ENCODE data around the gene MPST.

MPST gene

DNA sequence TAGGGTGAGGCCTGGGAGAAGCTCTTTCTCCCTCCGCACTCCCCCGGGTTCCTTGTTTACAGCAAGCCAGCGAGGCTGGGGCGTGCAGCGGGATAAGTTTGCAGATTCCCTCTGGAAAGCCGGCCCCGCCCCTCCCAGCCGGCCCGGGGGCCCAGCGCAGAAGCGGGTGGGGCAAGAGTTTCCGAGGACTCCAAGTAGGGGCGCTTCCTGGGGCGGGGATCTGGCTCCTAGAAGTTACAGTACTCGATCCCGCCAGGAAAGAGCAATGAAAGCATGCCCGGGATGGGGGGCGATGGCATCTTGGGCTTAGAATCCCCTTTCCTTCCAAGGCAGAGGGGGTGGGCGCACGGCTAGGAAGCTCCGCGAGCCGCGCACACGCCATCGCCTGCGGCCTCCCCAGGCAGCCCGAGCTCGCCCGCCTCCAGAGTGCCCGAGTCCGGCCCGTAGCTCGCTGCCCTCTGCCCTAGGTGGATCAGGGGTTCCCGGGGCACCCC lies 680 bp upstream of the MPST start:
- Histone ChIP-seq H3K4me3 (ENCODE audit: low read length) (peak overlapping the region; percentile 82), H3K36me3 (ENCODE audit: control insufficient read depth, insufficient read depth, low read length) (peaks cover 3% of the 10 kb centered on the region), H3K9ac (ENCODE audit: low read length) (peak overlapping the region; percentile 61), H3K27me3 (ENCODE audit: control insufficient read depth, insufficient read depth, low read length) (no peaks in the 10 kb centered on the region), H3K4me1 (ENCODE audit: control insufficient read depth, insufficient read depth, low read length) (peaks cover 9% of the 10 kb centered on the region), H3K27ac (ENCODE audit: low read depth, low read length) (peak overlapping the region; percentile 58)

DNA sequence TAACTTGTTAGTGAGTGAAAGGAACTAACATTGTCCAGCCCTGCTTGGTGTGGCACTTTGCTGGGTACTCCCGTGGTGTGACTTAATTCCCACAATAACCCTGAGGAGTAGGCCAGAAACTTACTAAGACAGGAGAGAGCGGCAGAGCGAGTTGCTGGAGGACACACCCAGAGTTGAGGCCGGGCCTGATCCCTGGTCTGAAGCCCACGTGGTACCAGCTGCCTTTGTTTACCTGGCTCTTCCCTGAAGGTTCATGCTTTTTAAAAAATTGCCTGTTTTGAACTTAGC lies 594 bp downstream of the MPST start:
- Histone ChIP-seq H3K4me1 (ENCODE audit: control insufficient read depth, insufficient read depth, low read length) (peaks cover 9% of the 10 kb centered on the region), H3K36me3 (ENCODE audit: control insufficient read depth, insufficient read depth, low read length) (peaks cover 3% of the 10 kb centered on the region), H3K4me3 (ENCODE audit: low read length) (peak overlapping the region; percentile 86), H3K27ac (ENCODE audit: low read depth, low read length) (peak overlapping the region; percentile 77), H3K9ac (ENCODE audit: low read length) (peak overlapping the region; percentile 45), H3K27me3 (ENCODE audit: control insufficient read depth, insufficient read depth, low read length) (no peaks in the 10 kb centered on the region)

DNA sequence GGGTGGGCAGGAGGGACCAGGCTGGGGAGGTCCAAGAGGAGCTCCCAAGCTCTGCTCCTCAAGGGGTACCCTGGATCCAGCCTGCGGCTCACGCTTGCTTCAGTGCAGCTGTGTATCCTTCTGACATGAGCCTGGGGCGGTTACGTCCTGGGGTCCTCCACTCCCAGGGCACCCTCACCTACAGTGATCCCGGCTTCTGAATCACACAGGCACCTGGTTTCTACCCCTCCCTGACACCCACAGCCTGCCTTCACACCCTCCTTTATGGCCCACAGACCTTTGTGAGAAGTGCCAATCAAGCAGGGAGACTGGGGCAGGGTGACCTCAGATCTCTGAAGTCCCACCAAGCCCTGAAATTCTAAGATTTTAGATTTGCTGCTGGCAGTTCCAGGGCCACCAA lies 1.5 kb downstream of the MPST start:
- no peaks in the 10 kb centered on the region for H3K27me3 ChIP-seq (ENCODE audit: control insufficient read depth, insufficient read depth, low read length)
- H3K4me3 ChIP-seq (ENCODE audit: low read length), result no peak overlapping the region
- H3K9ac ChIP-seq (ENCODE audit: low read length), result no peak overlapping the region
- H3K27ac ChIP-seq (ENCODE audit: low read depth, low read length), result no peak overlapping the region
- H3K4me1 ChIP-seq (ENCODE audit: control insufficient read depth, insufficient read depth, low read length), result peaks cover 9% of the 10 kb centered on the region
- H3K36me3 ChIP-seq (ENCODE audit: control insufficient read depth, insufficient read depth, low read length), result peaks cover 5% of the 10 kb centered on the region

DNA sequence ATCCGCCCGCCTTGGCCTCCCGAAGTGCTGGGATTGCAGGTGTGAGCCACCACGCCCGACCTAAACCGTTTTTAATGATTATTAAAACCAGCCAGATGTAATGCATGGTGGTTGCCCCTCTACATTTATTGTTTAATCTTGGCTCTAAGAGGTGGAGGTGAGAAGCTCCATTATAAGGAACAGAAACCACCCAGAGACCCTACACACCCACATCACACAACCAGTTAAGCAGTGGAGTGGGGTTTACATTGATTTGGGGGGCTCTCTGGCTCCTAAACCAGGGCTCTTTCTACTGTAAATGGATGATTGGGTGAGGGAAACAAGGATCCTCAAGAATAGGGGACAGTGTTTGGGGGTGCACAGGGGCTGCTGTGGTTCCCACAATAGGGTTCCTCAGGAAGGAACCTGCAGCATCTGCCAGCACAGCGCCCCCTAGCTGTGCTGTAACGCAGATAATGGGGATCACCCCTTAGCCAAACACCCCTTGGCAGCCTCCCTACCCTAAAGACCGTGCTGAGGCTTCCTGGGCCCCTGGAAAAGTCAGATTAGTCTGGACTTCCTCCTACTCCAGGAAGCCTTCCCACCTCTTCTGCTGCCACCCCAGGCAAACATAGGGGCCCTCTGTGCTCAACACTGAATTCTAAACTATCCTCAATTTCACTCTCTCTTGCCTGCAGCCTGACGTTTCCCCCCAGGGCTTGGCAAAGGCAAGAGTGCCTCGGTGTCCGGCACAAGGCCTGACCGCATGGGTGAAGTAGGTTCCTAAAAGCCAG lies 2.4 kb downstream of the MPST start:
- no peaks in the 10 kb centered on the region for H3K27me3 ChIP-seq (ENCODE audit: control insufficient read depth, insufficient read depth, low read length)
- no peak overlapping the region for H3K27ac ChIP-seq (ENCODE audit: low read depth, low read length)
- no peak overlapping the region for H3K4me3 ChIP-seq (ENCODE audit: low read length)
- peaks cover 11% of the 10 kb centered on the region for H3K36me3 ChIP-seq (ENCODE audit: control insufficient read depth, insufficient read depth, low read length)
- peaks cover 9% of the 10 kb centered on the region for H3K4me1 ChIP-seq (ENCODE audit: control insufficient read depth, insufficient read depth, low read length)
- H3K9ac ChIP-seq (ENCODE audit: low read length), result no peak overlapping the region

DNA sequence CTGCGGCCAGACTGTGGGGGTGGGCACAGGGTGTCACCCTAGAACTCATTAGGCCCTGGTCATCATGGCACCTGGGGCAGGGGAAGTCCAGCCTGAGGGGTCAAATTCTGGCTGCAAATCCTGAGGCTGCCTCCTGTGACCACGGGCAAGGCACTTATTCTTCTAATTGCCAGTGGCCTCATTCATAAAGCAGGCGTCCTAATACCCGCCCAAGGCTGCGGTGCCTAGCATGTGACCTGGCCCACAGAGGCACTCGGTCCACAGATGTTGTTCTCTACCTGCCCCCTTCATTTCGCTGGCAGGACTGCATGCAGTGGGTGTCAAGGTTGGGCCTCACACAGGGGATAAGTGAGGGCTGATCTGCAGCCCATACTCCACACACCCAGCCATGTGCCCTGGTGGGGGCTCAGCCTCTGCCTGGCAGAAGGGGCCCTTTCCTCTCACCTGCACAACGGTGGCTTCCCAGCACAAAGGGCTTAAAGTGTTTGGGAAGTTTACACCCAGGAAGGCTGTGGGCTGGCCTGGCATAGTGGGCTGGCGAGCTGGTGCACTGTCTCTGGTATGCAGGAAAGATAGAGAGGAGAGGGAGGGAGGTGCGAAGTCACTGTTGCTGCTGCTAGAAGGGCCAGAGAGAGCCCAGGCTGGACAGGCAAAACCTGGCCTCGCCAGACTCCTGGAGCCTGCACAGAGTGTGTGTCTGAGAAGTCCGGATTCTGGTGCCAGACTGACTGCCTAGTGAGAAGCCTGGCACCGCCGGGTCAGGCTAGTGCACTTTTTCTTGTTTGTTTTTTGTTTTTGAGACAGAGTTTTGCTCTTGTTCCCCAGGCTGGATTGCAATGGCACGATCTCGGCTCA lies 3.2 kb downstream of the MPST start:
- H3K9ac ChIP-seq (ENCODE audit: low read length), result no peak overlapping the region
- peaks cover 15% of the 10 kb centered on the region for H3K36me3 ChIP-seq (ENCODE audit: control insufficient read depth, insufficient read depth, low read length)
- H3K27me3 ChIP-seq (ENCODE audit: control insufficient read depth, insufficient read depth, low read length), result no peaks in the 10 kb centered on the region
- no peak overlapping the region for H3K4me3 ChIP-seq (ENCODE audit: low read length)
- peaks cover 9% of the 10 kb centered on the region for H3K4me1 ChIP-seq (ENCODE audit: control insufficient read depth, insufficient read depth, low read length)
- H3K27ac ChIP-seq (ENCODE audit: low read depth, low read length), result no peak overlapping the region

DNA sequence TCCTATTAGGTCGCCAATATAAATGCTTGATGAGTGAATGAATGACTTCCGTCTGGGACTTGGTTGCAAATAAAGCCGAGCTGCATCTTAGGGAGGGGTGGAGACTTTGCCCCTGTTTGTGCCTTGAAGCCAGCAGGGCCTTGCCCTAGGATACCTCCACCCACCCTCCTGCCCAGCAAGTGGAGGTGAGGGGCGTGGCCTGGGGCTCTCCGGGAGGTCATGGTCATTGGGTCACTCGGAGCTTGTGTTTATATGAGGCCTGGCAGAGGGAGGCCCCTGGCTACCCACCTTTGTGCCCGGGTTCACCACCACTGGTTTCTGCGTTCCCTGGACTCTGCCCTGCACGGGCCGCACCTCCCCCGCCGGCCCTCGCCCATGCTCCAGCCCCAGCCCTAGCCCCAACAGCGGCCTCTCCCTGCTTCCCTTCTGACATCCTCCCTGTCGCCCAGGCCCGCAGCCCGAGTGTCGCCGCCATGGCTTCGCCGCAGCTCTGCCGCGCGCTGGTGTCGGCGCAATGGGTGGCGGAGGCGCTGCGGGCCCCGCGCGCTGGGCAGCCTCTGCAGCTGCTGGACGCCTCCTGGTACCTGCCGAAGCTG lies 4.3 kb downstream of the MPST start:
- no peaks in the 10 kb centered on the region for H3K27me3 ChIP-seq (ENCODE audit: control insufficient read depth, insufficient read depth, low read length)

DNA sequence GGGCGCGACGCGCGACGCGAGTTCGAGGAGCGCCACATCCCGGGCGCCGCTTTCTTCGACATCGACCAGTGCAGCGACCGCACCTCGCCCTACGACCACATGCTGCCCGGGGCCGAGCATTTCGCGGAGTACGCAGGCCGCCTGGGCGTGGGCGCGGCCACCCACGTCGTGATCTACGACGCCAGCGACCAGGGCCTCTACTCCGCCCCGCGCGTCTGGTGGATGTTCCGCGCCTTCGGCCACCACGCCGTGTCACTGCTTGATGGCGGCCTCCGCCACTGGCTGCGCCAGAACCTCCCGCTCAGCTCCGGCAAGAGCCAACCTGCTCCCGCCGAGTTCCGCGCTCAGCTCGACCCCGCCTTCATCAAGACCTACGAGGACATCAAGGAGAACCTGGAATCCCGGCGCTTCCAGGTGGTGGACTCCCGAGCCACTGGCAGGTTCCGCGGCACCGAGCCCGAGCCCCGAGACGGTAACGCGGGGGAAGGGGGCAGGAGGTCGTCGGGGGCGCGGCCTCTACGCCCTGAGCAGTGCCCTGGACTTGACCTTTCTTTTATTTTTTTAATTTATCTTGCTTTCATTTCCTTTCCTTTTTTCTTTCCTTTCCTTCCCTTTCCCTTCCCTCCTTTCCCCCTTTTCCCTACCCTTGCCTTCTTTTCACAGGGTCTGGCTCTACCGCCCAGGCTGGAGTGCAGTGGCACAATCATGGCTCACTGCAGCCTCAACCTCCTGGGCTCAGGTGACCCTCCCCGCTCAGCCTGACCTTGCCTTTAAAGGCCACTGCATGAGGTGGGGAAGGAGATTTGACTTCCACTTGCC lies 5.0 kb downstream of the MPST start:
- Histone ChIP-seq H3K4me3 (ENCODE audit: low read length) (no peak overlapping the region), H3K36me3 (ENCODE audit: control insufficient read depth, insufficient read depth, low read length) (peaks cover 18% of the 10 kb centered on the region), H3K9ac (ENCODE audit: low read length) (no peak overlapping the region), H3K27ac (ENCODE audit: low read depth, low read length) (no peak overlapping the region), H3K4me1 (ENCODE audit: control insufficient read depth, insufficient read depth, low read length) (peaks cover 2% of the 10 kb centered on the region), H3K27me3 (ENCODE audit: control insufficient read depth, insufficient read depth, low read length) (no peaks in the 10 kb centered on the region)

More for the DNA sequence above, 4.3 kb downstream of the MPST start:
- no peak overlapping the region for H3K4me3 ChIP-seq (ENCODE audit: low read length)
- H3K36me3 ChIP-seq (ENCODE audit: control insufficient read depth, insufficient read depth, low read length), result peaks cover 16% of the 10 kb centered on the region
- peaks cover 2% of the 10 kb centered on the region for H3K4me1 ChIP-seq (ENCODE audit: control insufficient read depth, insufficient read depth, low read length)
- no peak overlapping the region for H3K9ac ChIP-seq (ENCODE audit: low read length)
- H3K27ac ChIP-seq (ENCODE audit: low read depth, low read length), result no peak overlapping the region

DNA sequence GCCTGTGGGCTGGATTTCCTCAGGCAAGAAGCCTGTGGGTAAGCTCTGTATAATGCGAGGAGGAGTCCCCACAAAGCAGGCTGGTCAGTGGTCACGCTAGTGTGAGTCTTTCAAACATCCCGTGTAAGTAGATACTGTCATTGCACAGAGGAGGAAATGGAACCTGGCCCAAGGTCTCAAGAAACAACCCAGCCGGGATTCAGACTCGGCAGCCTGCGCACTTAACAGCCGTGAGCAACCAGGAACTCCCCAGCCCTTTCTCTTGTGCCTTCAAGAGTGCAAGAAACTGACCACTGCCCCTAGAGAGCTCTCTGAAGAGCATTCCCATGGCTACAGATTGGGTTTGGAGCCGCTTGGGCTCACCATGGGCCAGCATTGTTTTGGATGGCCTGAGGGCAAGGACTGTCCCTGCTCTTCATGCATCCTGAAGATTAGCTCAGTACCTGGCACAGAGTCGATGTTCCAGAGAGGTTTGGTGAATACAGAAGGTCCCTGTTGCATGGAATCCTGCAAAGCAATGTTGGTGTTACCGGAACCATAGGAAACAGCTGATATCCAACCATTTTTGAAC lies 6.0 kb downstream of the MPST start:
- Histone ChIP-seq H3K4me1 (ENCODE audit: control insufficient read depth, insufficient read depth, low read length) (no peaks in the 10 kb centered on the region), H3K27ac (ENCODE audit: low read depth, low read length) (no peak overlapping the region), H3K27me3 (ENCODE audit: control insufficient read depth, insufficient read depth, low read length) (no peaks in the 10 kb centered on the region), H3K36me3 (ENCODE audit: control insufficient read depth, insufficient read depth, low read length) (peaks cover 21% of the 10 kb centered on the region), H3K4me3 (ENCODE audit: low read length) (no peak overlapping the region), H3K9ac (ENCODE audit: low read length) (no peak overlapping the region)

DNA sequence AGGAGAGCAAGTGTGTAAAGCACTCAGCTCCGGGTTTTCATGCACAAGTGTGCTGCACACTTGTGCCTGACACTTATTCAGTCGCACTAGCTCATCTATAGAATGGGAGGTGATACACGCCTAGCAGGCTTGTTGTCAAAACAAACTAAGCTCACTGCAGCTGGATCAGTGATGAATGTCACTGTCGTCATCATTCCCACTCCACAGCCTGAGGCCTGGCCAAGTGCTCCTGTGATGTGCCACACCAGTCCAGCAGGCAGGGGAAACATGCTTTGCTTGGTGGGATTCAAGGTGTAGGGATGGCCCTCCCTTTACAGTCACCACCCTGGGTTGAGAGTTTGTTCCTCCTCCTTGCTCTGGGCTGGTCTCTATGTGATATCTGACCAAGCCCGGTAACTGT lies 6.8 kb downstream of the MPST start:
- peaks cover 21% of the 10 kb centered on the region for H3K36me3 ChIP-seq (ENCODE audit: control insufficient read depth, insufficient read depth, low read length)
- no peak overlapping the region for H3K27ac ChIP-seq (ENCODE audit: low read depth, low read length)
- H3K27me3 ChIP-seq (ENCODE audit: control insufficient read depth, insufficient read depth, low read length), result no peaks in the 10 kb centered on the region
- no peak overlapping the region for H3K9ac ChIP-seq (ENCODE audit: low read length)
- no peak overlapping the region for H3K4me3 ChIP-seq (ENCODE audit: low read length)
- H3K4me1 ChIP-seq (ENCODE audit: control insufficient read depth, insufficient read depth, low read length), result no peaks in the 10 kb centered on the region

DNA sequence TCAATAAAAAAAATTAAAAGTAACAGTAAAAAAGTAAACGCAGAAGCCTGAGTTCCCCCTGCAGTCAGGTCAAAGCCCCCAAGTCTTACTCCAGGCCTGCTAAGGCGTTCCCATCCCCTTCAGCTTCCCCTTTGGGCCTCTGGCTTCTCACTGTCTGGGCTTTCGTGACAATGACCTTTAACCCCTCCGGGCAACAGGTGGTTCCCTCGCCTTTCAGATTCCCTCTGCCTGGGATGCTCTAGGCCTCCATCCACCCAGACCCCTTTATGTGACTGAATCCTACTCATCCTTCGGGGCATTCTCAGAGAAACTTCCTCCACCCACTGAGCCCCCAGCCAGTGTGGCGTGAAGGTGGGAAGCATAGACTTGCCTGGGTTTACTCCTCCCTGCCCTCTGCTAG lies 8.0 kb downstream of the MPST start:
- Histone ChIP-seq H3K36me3 (ENCODE audit: control insufficient read depth, insufficient read depth, low read length) (peaks cover 21% of the 10 kb centered on the region), H3K27ac (ENCODE audit: low read depth, low read length) (no peak overlapping the region), H3K4me1 (ENCODE audit: control insufficient read depth, insufficient read depth, low read length) (no peaks in the 10 kb centered on the region), H3K9ac (ENCODE audit: low read length) (no peak overlapping the region), H3K4me3 (ENCODE audit: low read length) (no peak overlapping the region), H3K27me3 (ENCODE audit: control insufficient read depth, insufficient read depth, low read length) (no peaks in the 10 kb centered on the region)

DNA sequence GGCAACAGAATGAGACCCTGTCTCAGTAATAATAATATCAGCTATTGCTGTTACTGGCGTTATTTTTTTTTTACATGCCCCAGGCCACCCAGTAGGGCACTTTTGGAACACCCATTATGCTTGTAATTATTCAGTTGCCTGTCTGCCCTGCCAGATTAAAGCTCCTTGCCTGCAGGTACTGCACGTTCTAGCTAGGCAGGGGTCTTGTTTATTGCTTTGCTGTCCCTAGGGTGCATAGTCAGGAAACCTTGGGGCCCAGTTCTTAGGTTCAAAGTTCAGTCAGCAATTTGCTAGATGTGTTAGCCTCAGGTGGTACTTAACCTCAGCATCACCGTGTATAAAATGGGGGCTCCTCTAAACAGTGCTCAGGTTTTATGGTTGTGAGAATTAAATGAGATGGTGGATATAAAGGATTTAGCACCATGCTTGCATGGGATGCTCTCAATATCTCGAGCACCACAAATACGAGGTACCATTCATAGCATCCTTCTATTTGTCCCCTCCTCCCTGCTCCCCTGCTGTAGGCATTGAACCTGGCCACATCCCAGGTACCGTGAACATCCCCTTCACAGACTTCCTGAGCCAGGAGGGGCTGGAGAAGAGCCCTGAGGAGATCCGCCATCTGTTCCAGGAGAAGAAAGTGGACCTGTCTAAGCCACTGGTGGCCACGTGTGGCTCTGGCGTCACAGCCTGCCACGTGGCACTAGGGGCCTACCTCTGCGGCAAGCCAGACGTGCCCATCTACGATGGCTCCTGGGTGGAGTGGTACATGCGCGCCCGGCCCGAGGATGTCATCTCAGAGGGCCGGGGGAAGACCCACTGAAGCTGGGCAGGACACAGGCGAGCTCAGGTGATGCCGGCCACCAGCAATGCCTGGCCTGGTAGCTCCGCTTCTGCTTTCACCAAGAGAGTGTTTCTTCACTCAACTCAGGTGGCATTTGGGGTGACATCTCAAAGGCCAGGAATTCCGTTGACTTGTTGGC lies 9.4 kb downstream of the MPST start:
- Histone ChIP-seq H3K4me1 (ENCODE audit: control insufficient read depth, insufficient read depth, low read length) (no peaks in the 10 kb centered on the region), H3K4me3 (ENCODE audit: low read length) (no peak overlapping the region), H3K27me3 (ENCODE audit: control insufficient read depth, insufficient read depth, low read length) (no peaks in the 10 kb centered on the region), H3K9ac (ENCODE audit: low read length) (no peak overlapping the region), H3K36me3 (ENCODE audit: control insufficient read depth, insufficient read depth, low read length) (peaks cover 21% of the 10 kb centered on the region), H3K27ac (ENCODE audit: low read depth, low read length) (no peak overlapping the region)

All from rectal smooth muscle tissue (tissue), 1 donor.